Effector CD4-positive, alpha-beta T cell (primary cell): ENCODE results near the gene CLTCL1. TPM values are rescaled to one million over a fixed set of nuclear protein-coding genes. Genes with fewer than 3 reads are reported as not detected.
"Not testable (repeated sequence)": the region's sequence is repeated elsewhere in the genome, so short reads cannot be mapped to it uniquely, and the experiment has no call there.

Experiments used
- DNase-seq: peaks from one replicate; pipeline ENCODE4 v3.0.0-alpha.2; 2020
- total RNA-seq: gene quantifications from one replicate; lab custom pipeline; 2026; lab: John Stamatoyannopoulos, UW

Gene CLTCL1
- not detected for total RNA-seq

DNA sequence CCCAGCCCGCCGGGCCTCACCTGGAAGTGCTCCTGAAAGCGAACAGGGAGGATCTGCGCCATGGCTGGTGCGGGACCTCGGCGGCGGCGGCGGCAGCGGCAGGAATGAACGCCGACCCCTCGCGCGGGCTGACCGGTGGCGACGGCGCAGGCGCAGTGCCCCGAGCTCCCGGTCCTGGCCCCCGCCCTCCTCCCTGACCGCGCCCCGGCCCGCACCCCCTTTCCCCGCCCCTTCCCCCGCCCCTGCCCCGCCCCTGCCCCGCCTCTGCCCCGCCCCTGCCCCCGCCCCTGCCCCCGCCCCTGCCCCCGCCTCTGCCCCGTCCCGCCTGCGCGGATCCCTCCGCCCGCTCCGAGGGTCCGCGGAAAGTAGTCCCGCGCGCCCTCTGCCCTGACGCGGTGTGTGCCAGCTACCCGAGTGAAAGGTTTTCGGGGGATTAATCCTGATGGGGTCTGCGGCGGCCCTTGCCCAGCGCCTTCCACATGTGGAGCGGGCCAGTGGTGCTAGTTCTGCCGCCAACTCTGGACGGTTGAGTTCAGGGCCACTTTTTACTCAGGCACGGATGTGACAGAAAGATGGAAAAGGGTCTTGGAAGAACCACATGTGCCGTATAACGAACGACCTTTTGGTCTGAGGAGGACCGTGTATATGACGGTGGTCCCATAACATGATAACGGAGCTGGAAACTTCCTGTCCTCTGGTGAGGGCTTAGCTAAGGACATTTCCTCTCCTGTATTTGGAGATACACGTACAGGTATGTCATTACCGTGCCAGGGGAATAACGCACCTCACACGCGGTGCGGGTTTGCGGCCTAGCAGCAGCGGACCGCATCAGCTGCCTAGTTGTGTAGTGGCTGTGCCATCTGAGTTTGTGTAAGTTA, at the start of gene CLTCL1:
Gene CLTCL1 (minus strand): TSS at position 140 of the 878 bp plus-strand sequence. CDS start 78 bp downstream, at position 62.
- DNase-seq, result peak; percentile 56

DNA sequence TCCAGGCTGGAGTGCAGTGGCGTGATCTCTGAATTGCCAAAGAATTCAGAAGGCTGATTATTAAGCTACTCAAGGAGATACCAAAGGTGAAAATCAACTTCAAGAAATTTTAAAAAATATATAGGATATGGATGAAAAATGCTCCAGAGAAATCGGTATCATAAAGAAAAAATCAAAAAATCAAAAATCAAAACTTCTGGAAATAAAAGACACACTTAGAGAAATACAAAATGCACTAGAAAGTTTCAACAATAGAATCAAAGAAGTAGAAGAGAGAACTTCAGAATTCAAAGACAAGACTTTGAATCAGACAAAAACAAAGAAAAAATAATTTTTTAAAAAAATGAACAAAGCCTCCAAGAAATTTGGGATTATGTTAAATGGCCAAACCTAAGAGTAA, 45.6 kb upstream of the CLTCL1 start:
- no peak for DNase-seq

DNA sequence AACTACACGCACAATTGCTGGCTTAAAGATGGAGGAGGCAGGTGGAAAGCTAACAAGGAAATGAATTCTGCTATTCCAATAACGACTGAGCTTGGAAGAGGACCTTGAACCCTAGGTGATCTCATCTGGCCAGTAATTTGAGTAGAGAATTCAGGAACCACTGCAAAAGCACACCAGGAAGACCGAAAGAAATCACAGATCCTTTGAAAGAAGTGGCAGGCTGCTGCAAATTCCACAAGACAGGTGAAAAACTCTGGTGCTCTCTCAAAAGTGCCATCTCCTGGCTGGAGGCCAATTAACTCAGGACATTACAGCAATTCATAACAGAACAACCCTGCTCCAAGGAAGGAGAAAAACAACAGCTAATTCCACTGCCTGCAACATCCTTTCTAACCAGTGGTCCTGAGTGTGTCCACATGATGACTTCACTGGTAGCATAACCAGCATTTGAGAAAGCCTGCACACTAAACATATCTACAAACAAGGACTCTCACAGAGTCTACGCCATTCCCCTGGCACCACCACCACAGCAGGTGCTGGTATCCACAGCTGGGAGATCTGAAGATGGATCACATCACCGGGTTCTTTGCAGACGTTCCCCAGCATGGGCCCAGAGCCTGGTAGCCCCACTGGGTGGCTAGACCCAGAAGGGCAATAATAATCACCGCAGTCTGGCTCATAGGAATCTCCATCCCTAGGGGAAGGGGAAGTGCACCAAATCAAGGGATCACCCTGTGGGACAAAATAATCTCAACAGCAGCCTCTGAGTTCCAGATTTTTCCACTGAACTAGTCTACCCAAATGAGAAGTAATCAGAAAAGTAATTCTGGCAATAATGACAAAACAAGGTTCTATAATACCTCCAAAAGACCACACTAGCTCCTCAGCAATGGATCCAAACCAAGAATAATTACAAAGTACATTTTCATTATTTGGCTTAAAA, 44.9 kb upstream of the CLTCL1 start:
- DNase-seq, result no peak

DNA sequence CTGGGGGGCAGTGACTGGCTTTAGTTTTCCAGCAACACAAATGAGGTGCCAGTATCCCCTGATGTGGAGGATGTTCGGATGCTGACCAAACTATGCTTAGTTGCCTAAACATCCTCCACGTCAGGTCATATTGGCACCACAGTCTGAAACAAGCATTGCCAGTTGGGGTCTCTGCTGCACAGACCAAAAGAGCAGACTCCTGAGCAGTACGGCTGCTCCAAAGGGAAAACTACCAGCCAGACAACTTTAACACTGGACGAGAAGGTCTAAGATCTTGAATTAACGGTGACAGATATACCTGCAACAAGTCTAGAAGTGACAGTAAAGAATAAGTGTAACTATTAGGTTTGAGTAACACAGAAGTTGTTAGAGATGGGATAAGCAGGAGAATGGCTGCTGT, 40.5 kb upstream of the CLTCL1 start:
- no peak for DNase-seq

DNA sequence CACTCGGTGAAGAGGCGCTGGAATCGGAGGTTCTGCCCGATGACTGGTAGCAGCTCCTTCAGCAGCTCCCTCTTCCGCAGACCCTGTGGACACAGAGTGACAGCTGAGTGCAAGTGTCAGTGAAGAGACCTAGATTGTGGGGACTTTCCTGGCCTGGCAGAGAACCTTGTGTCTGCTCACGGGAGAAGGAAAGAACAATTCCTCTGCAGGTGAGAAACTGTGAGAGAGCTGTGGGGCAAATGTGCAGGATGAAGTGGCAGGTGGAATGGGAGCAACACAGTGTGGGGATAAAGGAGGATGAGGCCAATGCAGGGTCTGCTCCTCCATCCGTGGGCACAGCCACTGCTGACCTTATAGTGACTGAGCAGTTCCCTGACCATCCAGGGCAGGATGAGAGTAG, 40.0 kb upstream of the CLTCL1 start:
- no peak for DNase-seq

DNA sequence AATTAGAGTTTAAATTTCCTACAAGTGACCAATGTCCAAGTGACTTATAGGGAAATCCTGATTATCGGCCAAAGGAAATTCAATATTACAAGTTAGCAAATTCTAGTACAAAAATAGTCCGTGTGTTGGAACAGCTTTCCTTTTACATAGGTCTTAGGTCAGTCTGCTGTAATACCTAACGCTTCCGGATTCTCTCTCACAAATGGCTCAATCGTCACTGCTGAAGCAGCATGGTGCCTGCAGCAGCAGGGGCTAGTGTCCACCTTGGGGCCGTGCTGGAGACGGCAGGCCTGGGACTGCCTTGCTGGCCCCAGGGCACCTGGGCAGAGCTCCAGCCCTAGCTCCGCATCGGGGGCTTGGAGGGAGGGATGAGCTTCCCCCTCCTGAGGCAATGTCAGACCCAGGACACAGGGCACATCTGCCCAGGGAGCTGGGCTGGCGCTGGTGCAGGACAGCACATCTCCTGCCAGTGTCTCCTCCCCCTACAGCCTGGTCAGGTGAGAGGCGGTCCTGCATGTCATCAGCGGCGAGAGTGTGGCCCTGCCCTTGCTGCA, 39.4 kb upstream of the CLTCL1 start:
- DNase-seq, result no peak

DNA sequence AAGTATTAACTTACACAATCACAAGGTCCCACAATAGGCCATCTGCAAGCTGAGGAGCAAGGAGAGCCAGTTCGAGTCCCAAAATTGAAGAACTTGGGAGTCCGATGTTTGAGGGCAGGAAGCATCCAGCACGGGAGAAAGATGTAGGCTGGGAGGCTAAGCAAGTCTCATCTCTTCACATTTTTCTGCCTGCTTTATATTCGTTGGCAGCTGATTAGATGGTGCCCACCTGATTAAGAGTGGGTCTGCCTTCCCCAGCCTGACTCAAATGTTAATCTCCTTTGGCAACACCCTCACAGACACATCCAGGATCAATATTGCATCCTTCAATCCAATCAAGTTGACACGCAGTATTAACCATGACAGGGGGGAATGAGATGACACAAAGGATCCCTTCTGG, 38.7 kb upstream of the CLTCL1 start:
- not testable (repeated sequence) for DNase-seq

DNA sequence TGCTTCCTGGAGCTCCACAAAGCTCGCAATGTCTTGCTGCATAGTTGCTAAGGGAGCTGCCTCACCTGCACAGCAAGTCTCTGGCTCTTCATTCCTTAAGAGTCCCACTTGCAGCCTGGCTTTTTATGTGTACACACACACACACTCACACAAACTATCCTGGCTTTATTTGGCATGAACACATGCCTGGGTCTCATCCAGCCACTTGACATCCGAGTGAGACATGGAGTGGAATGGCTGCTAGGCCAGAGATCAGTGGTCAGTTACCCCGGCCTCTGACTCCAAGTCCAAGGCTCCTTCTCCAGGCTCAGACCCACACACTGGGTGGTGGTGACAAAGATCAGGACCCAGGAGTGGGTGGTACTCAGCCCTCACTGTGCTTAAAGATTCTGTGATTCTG, 37.9 kb upstream of the CLTCL1 start:
- no peak for DNase-seq

DNA sequence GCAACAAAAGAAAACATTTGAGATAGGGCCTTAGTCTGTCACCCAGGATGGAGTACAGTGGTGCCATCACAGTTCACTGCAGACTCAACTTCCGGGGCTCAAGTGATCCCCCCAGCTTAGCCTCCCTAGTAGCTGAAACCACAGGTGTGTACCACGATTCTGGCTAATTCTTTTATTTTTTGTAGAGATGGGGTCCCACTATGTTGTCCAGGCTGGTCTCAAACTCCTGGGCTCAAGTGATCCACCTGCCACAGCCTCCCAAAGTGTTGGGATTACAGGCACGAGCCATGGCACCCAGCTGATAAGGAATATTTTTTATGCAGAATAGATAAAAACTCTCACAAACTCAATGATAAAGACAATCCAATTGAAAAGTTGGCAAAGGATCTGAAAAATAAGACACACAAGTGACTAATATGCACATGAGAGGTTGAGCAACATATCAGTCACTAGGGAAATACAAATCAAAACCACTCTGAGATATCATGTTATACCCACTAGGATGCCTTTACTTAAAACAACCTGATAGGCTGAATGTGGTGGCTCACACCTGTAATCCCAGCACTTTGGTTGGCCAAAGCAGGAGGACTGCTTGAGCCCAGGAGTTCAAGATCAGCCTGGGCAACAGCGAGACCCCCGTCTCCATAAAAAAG, 33.9 kb upstream of the CLTCL1 start:
- DNase-seq, result no peak

DNA sequence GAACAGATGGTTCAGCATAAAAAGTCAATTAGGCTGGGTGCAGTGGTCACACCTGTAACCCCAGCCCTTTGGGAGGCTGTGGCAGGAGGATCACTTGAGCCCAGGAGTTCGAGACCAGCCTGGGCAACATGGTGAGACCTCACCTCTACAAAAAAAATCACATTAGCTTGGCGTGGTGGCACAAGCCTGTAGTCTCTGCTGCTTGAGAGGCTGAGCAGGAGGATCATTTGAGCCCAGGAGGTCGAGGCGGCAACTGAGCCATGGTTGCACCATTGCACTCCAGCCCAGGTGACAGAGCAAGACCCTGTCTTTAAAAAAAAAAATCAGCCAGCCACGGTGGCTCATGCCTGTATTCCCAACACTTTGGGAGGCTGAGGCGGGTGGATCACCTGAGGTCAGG, 31.9 kb upstream of the CLTCL1 start:
- DNase-seq, result not testable (repeated sequence)

DNA sequence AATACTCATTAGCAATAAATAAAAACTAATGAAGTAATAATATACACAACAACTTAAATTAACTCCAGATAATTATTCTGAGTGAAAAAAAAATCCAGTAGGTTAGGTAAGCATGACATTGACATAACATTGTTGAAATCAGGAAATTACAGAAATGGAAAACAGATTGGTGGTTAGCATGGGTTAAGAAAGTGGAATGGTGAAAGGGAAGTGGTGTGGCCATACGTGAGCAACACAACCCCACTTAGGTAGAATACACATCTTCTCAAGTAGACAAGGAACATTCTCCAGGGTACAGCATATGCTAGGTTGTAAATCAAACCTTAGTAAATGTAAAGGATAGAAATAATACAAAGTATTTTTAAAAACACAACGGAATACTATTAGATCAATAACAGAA, 30.2 kb upstream of the CLTCL1 start:
- DNase-seq, result no peak

DNA sequence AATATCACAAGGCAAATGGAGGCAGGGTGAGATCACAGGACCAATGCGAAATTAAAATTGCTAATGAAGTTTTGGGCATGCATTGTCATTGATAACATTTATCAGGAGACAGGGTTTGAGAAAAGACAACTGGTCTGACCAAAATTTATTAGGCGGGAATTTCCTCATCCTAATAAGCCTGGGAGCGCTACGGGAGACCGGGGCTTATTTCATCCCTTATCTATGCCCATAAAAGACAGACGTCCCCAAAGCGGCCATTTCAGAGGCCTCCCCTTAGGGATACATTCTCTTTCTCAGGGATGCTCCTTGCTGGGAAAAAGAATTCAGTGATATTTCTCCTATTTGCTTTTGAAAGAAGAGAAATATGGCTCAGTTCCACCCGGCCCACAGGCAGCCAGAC, 28.6 kb upstream of the CLTCL1 start:
- not testable (repeated sequence) for DNase-seq

DNA sequence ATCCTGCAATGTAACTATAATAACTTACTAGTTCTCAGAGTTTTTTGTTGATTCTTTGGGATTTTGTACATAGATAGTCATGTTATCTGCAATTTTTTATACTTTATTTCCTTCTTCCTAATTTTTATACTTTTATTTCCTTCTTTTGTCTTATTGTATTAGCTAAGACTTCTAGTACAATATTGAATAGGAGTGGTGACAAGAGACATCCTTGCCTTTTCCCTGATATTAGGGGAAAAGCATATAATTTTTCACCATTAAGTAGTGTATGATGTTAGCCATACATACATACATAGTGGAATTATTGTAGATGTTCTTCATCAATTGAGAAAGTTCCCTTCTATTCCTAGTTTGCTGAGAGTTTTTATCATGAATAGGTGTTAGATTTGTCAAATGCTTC, 27.8 kb upstream of the CLTCL1 start:
- no peak for DNase-seq

DNA sequence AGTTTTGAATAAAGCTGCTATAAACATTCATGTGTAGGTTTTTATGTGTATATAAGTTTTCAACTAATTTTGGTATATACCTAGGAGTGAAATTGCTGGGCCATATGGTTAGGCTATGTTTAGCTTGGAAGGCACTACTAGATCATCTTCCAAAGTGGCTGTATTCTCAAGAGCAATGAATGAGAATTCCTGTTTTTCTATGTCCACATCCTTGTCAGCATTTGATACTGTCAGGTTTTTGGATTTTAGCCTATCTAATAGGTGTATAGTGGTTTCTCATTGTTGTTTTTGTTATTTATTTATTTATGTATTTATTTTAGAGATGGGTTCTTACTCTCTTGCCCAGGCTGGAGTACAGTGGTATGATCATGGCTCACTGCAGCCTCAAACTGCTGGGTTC, 26.3 kb upstream of the CLTCL1 start:
- DNase-seq, result no peak

DNA sequence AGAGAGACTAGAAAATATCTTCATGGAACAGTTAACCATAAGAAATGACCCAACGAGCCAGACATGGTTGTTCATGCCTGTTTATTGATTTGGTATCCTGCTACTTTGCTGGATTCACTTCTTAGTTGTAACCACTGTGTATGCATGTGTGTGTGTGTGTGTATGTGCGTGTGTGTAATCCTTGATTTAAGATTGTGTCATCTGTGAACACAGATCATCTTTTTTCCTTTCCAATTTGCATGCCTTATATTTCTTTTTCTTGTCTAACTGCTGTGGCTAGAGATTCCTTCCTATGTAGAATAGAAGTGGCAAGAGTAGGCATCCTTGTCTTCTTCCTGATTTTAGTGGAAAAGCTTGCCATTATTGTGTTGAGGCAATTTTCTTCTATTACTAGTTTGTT, 16.4 kb upstream of the CLTCL1 start:
- no peak for DNase-seq

DNA sequence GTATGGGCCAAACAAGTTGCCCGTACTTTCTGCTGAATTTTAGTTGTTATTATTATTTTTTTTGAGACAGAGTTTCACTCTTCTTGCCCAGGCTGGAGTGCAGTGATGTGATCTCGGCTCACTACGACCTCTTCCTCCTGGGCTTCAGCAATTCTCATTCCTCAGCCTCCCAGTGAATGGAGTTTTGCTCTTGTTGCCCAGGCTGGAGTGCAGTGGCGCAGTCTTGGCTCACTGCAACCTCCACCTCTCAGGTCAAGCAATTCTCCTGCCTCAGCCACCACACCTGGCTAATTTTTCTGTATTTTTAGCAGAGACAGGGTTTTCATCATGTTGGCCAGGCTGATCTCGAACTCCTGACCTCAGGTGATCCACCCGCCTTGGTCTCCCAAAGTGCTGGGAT, 15.0 kb upstream of the CLTCL1 start:
- DNase-seq, result not testable (repeated sequence)

DNA sequence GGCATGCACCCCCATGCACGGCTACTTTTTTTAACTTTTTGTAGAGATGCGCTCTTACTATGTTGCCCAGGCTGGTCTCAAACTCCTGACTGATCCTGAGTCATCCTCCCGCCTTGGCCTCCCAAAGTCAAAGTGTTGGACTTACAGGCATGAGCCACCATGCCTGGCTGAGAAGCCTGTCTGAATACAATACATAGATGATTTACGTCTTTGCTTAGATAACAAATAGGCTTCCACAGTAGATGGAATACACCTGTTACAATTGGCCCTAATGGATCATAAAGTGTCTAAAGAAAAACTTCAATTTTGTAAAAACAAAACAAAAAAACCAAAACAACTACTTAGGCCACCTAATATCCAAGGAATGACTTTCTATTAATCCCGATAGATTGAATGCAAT, 13.0 kb upstream of the CLTCL1 start:
- DNase-seq, result no peak

DNA sequence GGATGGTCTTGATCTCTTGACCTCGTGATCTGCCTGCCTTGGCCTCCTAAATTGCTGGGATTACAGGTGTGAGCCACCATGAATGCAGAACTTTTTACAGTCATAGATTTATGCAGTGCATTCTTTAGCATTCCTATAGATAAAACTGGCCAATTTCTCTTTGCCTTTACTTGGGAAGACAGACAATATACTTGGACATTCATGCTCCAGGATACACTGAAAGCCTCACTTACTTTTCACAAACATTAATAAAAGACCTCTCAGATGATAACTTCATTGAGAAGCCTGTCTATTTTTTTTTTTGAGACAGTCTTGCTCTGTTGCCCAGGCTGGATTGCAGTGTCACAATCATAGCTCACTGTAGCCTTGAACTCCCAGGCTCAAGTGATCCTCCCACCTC, 12.3 kb upstream of the CLTCL1 start:
- DNase-seq, result no peak

DNA sequence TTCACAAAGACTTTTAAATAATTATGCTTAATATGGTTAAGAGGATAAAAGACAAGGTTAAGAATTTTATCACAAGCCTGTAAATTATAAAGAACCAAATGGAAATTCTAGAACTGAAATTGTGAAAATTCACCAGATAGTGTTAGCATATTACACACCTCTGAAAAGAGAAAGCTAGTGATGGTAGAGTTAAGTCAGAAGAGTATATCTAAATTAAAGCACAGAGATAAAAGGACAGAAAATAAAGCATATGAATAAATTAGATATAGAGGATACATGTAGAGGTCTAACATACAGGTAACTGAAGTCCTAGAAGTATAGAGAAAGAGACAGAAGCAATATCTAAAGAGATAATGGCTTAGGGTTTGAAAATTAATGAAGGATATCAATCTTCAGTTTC, 4.2 kb upstream of the CLTCL1 start:
- DNase-seq, result no peak

DNA sequence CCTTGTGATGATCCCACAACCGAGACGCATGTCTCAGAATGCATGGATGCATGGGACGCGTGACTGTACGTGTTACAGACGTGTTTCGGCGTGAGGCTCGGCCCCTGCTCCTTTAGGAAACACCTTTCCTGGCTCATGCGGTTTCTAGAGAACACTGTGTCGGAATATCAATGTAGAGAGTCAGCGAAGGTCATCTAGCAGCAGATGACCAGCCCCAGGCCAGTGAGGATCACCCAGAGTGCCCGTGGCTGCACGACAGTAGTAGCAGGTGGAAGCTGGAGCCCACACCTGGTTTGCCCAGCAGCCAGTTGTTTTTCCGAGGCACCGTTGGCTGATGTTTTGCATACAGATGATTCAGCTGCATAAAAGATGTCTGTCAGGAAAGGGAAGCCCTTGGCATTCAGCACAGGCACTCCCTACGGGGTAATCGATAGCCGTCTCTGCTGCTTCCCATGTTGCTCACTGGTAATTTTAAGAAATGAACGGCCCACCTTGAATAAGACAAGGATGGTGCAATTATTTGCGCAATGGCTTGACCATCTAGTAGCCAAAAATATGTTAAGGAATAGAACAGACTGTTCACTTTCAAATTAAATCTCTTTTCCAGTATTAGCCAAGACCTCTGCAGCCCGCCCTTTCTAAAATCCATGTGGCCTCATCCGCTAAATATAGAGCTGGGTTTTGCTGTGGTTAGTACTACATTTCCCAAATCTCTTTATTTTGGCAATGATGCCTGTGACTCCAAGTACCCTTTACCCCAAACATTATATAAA, 1.1 kb upstream of the CLTCL1 start:
- no peak for DNase-seq

DNA sequence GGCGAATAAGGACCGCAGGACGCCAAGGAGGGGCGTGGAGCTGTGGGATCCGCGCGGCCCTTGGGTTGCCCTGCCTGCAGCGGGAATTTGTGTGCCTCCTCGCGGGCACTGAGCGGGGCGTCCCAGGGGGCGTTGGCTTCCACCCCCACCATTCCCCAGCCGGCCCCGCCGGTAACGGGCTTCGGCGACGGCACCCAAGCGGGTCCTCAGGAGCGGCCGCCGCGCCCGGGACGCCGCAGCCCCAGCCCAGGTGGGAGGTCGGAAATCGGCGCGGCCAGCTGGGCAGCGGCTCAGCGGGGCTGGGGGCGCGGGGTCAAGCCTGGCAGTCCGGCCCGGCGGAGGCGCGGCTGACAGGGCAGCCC, 320 bp downstream of the CLTCL1 start:
- DNase-seq, result peak; percentile 10
